Left hindlimb (tissue), 1 donor: ENCODE results near the gene DOCK1.

ENCODE experiments used
- DNase-seq: peaks from one replicate; pipeline ENCODE4 v3.0.0-alpha.2; 2018

The DOCK1 gene

GRCh38 chr10:127410030-127410429 is 504.8 kb downstream of the DOCK1 start:
- no peak for DNase-seq

DNA sequence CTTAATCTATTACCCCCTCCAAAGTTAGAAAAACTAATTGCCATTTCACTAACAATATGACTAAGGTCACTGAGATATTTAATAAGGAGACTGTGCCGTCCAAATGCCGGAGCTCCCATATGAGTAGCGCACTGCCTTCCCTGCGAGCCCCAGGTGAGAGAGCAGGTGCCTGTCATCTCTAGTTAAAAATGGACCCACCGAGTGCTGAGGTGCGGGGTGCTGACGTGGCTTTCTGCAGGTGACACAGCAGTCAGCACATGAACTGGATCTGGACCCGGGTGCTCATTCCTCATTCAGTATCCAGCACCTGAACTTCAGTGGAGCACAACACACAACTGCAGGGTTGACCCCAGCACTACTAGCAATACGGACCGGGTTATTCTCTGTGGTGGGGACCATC is 505.8 kb downstream of the DOCK1 start:
- DNase-seq = no peak

- DNase-seq = no peak
Measured at GRCh38 chr10:127413326-127413725, 508.1 kb downstream of the DOCK1 start.

DNA sequence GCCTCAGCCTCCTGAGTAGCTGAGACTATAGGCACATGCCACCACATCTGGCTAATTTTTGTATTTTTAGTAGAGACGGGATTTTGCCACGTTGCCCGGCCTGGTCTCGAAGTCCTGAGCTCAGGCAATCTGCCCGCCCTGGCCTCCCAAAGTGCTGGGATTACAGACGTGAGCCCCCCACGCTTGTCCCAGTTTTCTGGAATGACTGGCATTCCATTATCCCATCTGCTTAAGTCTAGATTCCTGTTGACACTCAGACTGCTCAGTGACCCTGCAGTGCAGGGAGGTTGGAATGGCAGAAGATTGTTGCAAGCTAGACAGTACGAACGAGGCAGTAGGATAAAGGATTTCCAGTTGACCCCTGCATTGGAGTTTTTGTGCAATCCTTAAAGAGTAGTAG is 508.8 kb downstream of the DOCK1 start:
- DNase-seq = no peak

DNA sequence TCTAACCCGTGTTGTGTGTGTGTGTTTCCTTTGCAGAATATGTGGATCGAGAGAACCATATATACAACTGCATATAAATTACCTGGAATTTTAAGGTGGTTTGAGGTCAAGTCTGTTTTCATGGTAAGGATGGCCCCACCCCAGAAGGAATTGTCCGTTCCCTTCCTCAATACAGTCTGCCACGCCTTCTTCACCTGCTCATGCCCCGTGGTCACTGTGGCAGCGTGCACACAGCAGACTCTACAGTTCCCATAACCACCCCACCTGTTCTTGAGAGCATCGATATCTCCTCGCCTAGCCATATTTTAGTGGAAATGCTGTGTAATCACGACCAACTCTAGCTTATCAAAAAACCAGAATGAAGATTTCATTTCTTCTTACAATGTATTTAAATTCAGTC is 509.9 kb downstream of the DOCK1 start:
- DNase-seq = no peak

GRCh38 chr10:127415901-127416581 is 510.8 kb downstream of the DOCK1 start:
- no peak for DNase-seq

GRCh38 chr10:127417031-127417430 is 511.8 kb downstream of the DOCK1 start:
- no peak for DNase-seq

DNA sequence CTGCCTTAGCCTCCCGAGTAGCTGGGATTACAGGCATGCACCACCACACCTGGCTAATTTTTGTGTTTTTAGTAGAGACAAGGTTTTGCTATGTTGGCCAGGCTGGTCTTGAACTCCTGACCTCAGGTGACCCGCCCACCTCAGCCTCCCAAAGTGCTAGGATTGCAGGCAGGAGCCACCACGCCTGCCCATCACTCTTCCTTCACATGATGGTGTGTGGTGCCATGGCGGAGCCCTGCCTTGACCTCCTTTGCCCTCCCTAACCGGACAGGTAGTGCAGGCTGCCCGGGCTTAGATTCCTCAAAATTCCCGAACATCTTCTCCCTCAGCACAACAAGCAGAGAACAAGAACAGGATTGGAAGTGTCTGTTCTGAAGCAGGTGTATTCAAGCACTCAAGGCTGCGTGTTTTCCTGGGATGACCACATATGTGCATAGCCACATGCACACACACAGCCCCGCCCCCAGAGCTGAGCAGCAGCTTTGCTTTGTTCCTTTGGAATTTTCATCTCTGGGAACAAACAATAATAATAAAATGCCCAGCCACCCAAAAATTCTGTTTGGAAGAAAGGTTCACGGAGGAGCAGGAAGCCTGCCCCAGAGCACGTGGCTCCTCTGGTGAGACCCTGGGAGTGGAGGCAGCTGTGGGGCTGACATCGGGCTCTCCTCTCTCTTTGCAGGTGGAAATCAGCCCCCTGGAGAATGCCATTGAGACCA is 512.6 kb downstream of the DOCK1 start:
- DNase-seq = no peak

DNA sequence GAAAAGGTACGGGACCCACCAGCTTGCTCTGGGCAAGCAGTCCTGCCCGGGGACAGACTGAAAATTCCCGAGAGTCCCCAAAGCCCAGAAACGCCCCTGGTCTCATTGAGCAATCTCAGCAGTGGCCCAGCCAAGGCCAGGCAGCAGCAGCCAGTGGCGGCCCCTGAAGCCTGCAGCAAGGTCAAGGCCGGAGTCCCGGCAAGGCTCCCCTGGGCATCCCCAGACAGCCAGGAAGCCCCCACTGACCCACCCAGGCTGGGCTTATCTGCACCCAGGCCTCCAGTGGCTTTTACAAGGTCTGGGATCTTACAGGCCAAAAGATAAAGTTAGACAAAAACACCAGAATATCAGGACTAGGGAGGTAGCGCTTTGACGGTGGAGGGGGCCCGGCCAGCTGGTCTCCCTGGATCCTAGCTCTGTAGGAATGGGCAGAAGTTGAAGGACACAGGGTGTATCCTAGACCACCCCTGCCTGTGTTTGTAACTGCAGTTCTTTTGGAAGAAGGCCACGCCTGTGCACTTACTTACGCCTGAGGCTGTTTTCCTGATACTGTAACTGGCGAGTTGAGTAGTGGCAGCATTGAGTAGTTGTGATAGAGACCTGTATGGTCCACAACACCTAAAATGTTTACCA is 513.4 kb downstream of the DOCK1 start:
- no peak for DNase-seq

GRCh38 chr10:127420138-127420684 is 515.0 kb downstream of the DOCK1 start:
- no peak for DNase-seq

GRCh38 chr10:127423218-127423915 is 518.1 kb downstream of the DOCK1 start:
- no peak for DNase-seq

- no peak for DNase-seq
Measured at GRCh38 chr10:127424594-127425264, 519.5 kb downstream of the DOCK1 start.

DNA sequence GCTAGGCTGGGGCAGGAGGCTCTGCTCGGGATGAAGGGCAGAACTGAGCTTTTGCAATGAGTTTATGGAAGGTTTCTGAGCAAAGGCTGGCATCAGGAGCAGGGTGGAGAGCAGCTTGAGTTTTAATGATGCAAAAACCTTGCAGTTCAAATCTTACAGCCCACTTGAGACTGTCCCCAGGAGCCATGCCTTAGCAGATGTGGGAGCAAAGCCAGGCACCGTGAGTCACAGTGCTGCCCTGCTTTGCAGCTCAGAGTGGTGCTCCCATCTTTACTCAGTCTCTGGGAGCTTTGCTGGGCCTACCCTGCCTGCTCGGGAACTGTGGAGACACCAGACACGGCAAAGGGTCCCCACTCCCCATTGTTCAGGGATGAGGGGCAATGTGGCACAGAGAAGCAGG is 521.5 kb downstream of the DOCK1 start:
- no peak for DNase-seq

- no peak for DNase-seq
Measured at GRCh38 chr10:127427926-127428325, 522.7 kb downstream of the DOCK1 start.

DNA sequence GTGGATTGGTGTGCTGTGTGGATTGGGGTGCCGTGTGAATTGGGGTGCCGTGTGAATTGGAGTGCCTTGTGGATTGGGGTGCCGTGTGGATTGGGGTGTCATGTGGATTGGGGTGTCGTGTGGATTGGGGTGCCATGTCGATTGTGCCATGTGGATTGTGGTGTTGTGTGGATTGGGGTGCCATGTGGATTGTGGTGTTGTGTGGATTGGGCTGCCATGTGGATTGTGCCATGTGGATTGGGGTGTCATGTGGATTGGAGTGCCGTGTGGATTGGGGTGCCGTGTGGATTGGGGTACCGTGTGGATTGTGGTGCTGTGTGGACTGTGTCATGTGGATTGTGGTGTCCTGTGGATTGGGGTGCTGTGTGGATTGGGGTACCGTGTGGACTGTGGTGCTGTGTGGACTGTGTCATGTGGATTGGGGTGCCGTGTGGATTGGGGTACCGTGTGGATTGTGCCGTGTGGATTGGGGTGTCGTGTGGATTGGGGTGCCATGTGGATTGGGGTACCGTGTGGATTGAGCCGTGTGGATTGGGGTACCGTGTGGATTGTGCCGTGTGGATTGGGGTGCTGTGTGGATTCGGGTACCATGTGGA is 523.3 kb downstream of the DOCK1 start:
- no peak for DNase-seq

DNA sequence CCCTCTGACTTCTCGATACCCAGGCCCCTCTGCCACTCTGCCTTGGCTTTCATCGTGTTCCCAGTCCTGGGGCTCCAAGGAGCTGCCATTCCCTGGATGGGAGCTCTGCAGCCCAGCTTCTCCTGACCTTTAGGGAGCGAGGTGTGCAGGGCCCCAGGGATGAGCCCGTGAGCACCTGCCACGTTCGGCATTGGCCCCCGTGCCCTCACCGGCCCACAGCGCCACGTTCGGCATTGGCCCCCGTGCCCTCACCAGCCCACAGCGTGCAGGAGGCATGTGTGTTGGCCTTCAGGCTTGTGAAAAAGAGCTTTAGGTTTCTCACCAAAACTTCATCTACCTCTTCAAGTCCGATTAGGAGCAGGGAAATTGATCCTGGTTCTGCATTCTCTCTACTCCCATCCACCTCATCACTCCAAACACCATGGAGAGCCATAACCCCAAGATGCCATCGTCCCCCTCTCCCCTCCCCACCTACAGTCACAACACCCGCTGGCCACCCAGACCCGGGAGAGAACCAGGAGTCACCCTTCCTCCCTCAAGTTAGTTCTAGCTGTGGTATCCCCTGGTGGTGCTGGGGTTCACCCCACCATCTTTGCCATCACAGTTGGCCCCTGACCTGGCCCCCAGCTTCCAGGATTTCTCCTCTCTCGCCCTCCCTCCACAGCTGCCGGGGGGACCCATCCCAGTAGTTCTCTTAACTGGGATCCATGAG is 524.5 kb downstream of the DOCK1 start:
- no peak for DNase-seq

DNA sequence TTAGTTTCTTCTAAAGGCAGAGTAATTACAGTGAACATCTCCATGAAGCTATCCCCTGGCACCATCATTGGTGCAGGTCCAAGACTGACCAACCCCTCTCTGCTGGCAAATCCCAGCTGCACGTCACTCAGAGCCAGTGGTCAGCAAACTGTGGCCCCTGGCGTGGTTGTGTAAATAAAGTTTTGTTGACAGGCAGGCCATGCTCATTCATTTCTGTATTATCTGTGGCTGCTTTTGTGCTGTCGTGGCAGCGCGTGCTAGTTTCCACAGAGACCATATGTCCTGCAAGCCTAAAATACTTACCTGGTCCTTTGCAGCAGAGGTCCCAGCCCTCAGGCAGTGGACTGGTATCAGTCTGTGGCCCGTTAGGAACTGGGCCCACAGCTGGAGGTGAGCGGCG is 526.3 kb downstream of the DOCK1 start:
- no peak for DNase-seq

- DNase-seq = no peak
Measured at GRCh38 chr10:127434006-127434405, 528.8 kb downstream of the DOCK1 start.

GRCh38 chr10:127435246-127435645 is 530.0 kb downstream of the DOCK1 start:
- DNase-seq = no peak

GRCh38 chr10:127440371-127440770 is 535.1 kb downstream of the DOCK1 start:
- DNase-seq = no peak

DNA sequence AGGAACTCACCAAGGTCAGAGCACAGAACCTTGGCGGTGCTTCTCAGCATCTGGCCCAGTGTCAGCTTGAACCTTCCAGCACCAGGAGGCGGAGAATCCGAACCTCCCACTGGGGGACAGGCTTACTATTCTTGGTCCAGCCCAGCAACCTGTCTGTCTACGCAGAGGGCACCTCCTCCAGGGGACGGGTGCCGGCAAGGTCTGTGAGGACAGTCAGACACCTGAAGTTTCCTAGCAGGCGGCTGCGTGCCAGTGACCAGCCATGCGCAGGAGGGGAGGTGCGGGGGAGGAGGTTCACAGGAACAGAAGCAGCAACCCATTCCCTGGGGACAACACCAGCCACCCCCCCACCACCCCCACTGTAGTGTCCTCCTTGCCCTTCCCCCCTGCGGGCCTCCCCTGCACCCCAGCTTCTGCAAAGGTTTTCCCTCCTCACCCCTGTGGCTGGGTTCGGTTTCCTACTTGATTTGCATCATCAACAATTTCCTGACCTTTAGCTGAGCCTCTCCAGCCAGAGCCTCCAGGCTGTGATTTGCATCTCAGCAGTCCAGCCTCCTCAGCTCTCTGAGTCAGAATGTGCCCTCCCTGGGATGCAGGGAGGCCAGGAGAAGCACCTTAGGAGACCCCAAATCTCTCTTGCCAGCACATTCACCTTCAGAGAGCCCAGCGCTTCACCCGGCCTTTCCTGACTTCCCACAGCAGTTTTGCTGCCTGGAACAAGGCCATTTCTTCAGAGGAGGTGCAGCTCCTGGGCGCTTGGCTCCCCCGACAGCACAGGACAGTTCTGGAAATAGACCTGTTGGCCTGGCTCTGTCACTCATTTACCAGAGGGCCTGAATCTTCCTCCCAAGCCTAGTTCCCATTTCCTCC is 536.4 kb downstream of the DOCK1 start:
- no peak for DNase-seq
